IPS-18a (cell line): ENCODE results near the gene ANTKMT.

Experiments used
- H3K27ac ChIP-seq: one replicate; pipeline ENCODE4 v1.5.1; 2013; ENCODE audit warnings: low read length
- H3K27me3 ChIP-seq: one replicate; pipeline ENCODE4 v1.6.1; 2013; ENCODE audit warnings: mild to moderate bottlenecking, low read length; ENCODE audit not compliant: control insufficient read depth, insufficient read depth
- H3K36me3 ChIP-seq: one replicate; pipeline ENCODE4 v1.6.1; 2013; ENCODE audit warnings: low read depth, low read length; ENCODE audit not compliant: control insufficient read depth
- H3K4me1 ChIP-seq: one replicate; pipeline ENCODE4 v1.6.1; 2013; ENCODE audit warnings: low read depth, low read length; ENCODE audit not compliant: control insufficient read depth
- H3K4me3 ChIP-seq: one replicate; pipeline ENCODE4 v1.5.1; 2013; ENCODE audit warnings: low read length
- H3K9ac ChIP-seq: one replicate; pipeline ENCODE4 v1.6.1; 2013; ENCODE audit warnings: mild to moderate bottlenecking, low read length, moderate library complexity
- H3K9me3 ChIP-seq: one replicate; pipeline ENCODE4 v1.6.1; 2013; ENCODE audit warnings: low read depth, low read length; ENCODE audit not compliant: control insufficient read depth

ANTKMT gene

DNA sequence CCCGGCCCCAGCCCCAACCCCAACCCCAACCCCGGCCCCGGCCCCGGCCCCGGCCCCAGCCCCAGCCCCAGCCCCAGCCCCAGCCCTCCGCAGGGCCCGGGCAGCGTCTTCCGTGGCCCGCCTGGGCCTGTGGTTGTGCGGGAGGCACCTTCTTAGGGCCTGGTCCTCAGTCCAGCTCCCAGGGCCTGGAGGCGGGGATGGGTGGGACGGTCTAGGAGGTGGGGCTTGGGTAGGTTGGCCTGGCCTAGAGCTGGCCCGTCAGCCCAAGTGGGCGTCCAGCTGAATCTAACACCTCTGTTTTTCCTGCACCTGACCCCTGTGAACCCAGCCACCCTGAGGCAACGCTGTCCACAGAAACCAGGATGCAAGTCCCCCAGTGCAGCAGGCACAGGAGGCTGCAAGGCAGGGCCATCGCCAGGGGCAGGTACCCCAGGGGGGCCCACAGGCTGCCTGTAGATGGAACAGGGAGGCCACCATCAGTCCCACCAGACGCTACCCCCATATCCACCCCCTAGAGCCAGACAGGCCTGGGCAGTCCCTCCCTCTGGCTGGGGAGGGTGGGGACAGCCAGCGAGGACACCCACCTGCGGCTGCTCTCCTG is 48.3 kb downstream of the ANTKMT start:
- no peak overlapping the region for H3K9ac ChIP-seq
- H3K9me3 ChIP-seq = no peaks in the 10 kb centered on the region
- no peak overlapping the region for H3K27ac ChIP-seq
- H3K4me1 ChIP-seq = no peaks in the 10 kb centered on the region
- no peak overlapping the region for H3K4me3 ChIP-seq
- H3K36me3 ChIP-seq = no peaks in the 10 kb centered on the region
- H3K27me3 ChIP-seq = no peaks in the 10 kb centered on the region

DNA sequence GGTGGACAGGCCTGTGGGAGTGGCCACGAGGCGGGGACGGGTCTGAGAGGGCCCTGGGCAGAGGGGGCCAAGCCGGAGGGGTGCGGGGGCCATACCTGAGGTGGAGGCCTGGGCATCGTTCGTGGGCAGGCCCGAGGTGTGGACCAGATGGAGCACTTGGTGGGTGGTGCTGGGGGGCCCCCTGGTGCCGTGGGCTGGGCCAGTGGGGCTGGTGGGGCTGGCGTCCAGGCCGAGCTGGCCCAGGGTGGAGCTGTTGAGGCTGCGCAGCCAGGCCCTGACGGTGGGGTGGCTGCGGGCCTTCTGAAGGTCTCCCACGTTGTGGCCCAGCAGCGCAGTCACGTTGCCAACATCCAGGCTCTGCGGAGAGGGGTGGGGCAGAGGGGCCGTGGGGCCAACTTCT is 49.0 kb downstream of the ANTKMT start:
- no peak overlapping the region for H3K4me3 ChIP-seq
- no peak overlapping the region for H3K27ac ChIP-seq
- H3K36me3 ChIP-seq = no peaks in the 10 kb centered on the region
- H3K27me3 ChIP-seq = no peaks in the 10 kb centered on the region
- no peaks in the 10 kb centered on the region for H3K9me3 ChIP-seq
- no peak overlapping the region for H3K9ac ChIP-seq
- H3K4me1 ChIP-seq = no peaks in the 10 kb centered on the region

DNA sequence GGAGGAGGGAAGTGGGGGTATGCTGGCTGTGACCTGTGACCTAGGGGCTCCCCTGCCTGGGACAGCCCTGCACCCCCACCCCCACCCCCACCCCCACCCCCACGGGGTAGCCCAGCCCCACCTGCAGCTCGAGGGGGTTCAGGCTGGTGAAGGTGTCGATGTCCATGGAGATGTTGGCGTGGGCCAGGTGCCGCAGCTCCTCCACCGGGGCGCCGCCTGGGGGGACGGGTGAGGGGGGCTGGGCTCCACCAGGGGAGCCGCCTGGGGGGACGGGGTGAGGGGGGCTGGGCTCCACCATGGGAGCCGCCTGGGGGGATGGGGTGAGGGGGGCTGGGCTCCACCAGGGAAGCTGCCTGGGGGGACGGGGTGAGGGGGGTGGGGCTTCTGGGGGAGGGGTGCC is 49.5 kb downstream of the ANTKMT start:
- no peaks in the 10 kb centered on the region for H3K4me1 ChIP-seq
- H3K4me3 ChIP-seq = no peak overlapping the region
- H3K9ac ChIP-seq = no peak overlapping the region
- no peaks in the 10 kb centered on the region for H3K9me3 ChIP-seq
- no peaks in the 10 kb centered on the region for H3K27me3 ChIP-seq
- H3K27ac ChIP-seq = no peak overlapping the region
- H3K36me3 ChIP-seq = no peaks in the 10 kb centered on the region
